CD4-positive, alpha-beta T cell treated with Interferon alpha-2 for 1 hour (primary cell): ENCODE data around the gene NOX5.

Source experiments
- DNase-seq, 2 donors: peaks; one replicate each; pipeline ENCODE4 v3.0.0-alpha.2; 2020 to 2022

NOX5 gene

GRCh38 chr15:68991723-68992122, 22.8 kb upstream of the NOX5 start:
- DNase-seq = no peak

GRCh38 chr15:68992696-68993095, 21.8 kb upstream of the NOX5 start:
- no peak for DNase-seq

GRCh38 chr15:68993276-68993675, 21.2 kb upstream of the NOX5 start:
- DNase-seq = no peak

GRCh38 chr15:68994149-68994548, 20.3 kb upstream of the NOX5 start:
- no peak for DNase-seq

- DNase-seq = no peak
Measured at GRCh38 chr15:68994981-68995761, 19.3 kb upstream of the NOX5 start.

GRCh38 chr15:68997050-68997449, 17.4 kb upstream of the NOX5 start:
- no peak for DNase-seq

GRCh38 chr15:68997930-68998777, 16.3 kb upstream of the NOX5 start:
- no peak for DNase-seq

GRCh38 chr15:68999091-68999490, 15.4 kb upstream of the NOX5 start:
- no peak for DNase-seq

- DNase-seq = no peak
Measured at GRCh38 chr15:69000091-69000490, 14.4 kb upstream of the NOX5 start.

- no peak for DNase-seq
Measured at GRCh38 chr15:69000725-69001503, 13.6 kb upstream of the NOX5 start.

GRCh38 chr15:69002783-69003182, 11.7 kb upstream of the NOX5 start:
- no peak for DNase-seq

- no peak for DNase-seq
Measured at GRCh38 chr15:69004011-69004410, 10.5 kb upstream of the NOX5 start.

- no peak for DNase-seq
Measured at GRCh38 chr15:69008056-69008455, 6.4 kb upstream of the NOX5 start.

GRCh38 chr15:69009341-69009740, 5.2 kb upstream of the NOX5 start:
- no peak for DNase-seq

GRCh38 chr15:69011641-69012040, 2.9 kb upstream of the NOX5 start:
- no peak for DNase-seq

GRCh38 chr15:69012761-69013364, 1.6 kb upstream of the NOX5 start:
- no peak for DNase-seq

GRCh38 chr15:69013726-69014406, 629 bp upstream of the NOX5 start:
- DNase-seq = no peak

GRCh38 chr15:69015591-69015990, 1.1 kb downstream of the NOX5 start:
- DNase-seq = no peak

- no peak for DNase-seq
Measured at GRCh38 chr15:69016021-69016595, 1.6 kb downstream of the NOX5 start.

GRCh38 chr15:69017978-69018377, 3.5 kb downstream of the NOX5 start:
- no peak for DNase-seq

- DNase-seq = no peak
Measured at GRCh38 chr15:69018951-69019350, 4.5 kb downstream of the NOX5 start.

- DNase-seq = no peak
Measured at GRCh38 chr15:69021895-69022294, 7.4 kb downstream of the NOX5 start.
